ENCODE results near the gene PLPP2.

PLPP2 gene

GRCh38 chr19:291006-291521 lies at the start of gene PLPP2:
Gene PLPP2 (minus strand): TSS chr19:291403. CDS start chr19:291336, 67 bp downstream.
- DNase-seq = no peak

GRCh38 chr19:340620-341385 lies 49.6 kb upstream of the PLPP2 start:
- DNase-seq = no peak

- no peak for DNase-seq
Observed at GRCh38 chr19:339262-339887, 48.2 kb upstream of the PLPP2 start.

- DNase-seq = no peak
Observed at GRCh38 chr19:338421-338820, 47.2 kb upstream of the PLPP2 start.

- DNase-seq = no peak
Observed at GRCh38 chr19:336067-336614, 44.9 kb upstream of the PLPP2 start.

- no peak for DNase-seq
Observed at GRCh38 chr19:335486-336066, 44.4 kb upstream of the PLPP2 start.

- no peak for DNase-seq
Observed at GRCh38 chr19:335072-335471, 43.9 kb upstream of the PLPP2 start.

GRCh38 chr19:334296-335071 lies 43.3 kb upstream of the PLPP2 start:
- no peak for DNase-seq

- DNase-seq = no peak
Observed at GRCh38 chr19:330503-330902, 39.3 kb upstream of the PLPP2 start.

- DNase-seq = no peak
Observed at GRCh38 chr19:329876-330275, 38.7 kb upstream of the PLPP2 start.

- no peak for DNase-seq
Observed at GRCh38 chr19:328025-328505, 36.9 kb upstream of the PLPP2 start.

- DNase-seq = no peak
Observed at GRCh38 chr19:327291-328024, 36.3 kb upstream of the PLPP2 start.

GRCh38 chr19:326871-327270 lies 35.7 kb upstream of the PLPP2 start:
- no peak for DNase-seq

- no peak for DNase-seq
Observed at GRCh38 chr19:325937-326565, 34.8 kb upstream of the PLPP2 start.

GRCh38 chr19:325173-325936 lies 34.2 kb upstream of the PLPP2 start:
- DNase-seq = no peak

- no peak for DNase-seq
Observed at GRCh38 chr19:324716-325115, 33.5 kb upstream of the PLPP2 start.

- DNase-seq = no peak
Observed at GRCh38 chr19:322616-323015, 31.4 kb upstream of the PLPP2 start.

- DNase-seq = no peak
Observed at GRCh38 chr19:318509-318774, 27.2 kb upstream of the PLPP2 start.

GRCh38 chr19:317710-318508 lies 26.7 kb upstream of the PLPP2 start:
- no peak for DNase-seq

GRCh38 chr19:315811-316210 lies 24.6 kb upstream of the PLPP2 start:
- DNase-seq = no peak

Data from stimulated activated CD4-positive, alpha-beta T cell treated with anti-CD3 and anti-CD28 coated beads, Interleukin-4, amount 100 ng/mL, for 1 hour (primary cell).